Hematopoietic multipotent progenitor cell (in vitro differentiated cells): Measurements from ENCODE around the gene ANTXR1. TPM values are rescaled to one million over a fixed set of nuclear protein-coding genes. Genes with fewer than 3 reads are reported as not detected.

Experiments used
- DNase-seq, 3 donors: peaks; one replicate each; pipeline ENCODE4 v3.0.0-alpha.2; 2011 to 2015; ENCODE audit warnings: low read depth in 2 of 3, low spot score in 2 of 3
- small RNA-seq: library from RNA; depleted of rRNA; stranded (forward); fragments of <200 nt; gene quantifications from one replicate; pipeline ENCODE3, GENCODE V24; 2012
- total RNA-seq: library from RNA; depleted of rRNA; stranded (reverse); fragments of >200 nt; gene quantifications from one replicate; pipeline ENCODE4 v1.2.3, GENCODE V29; 2012

The ANTXR1 gene
- total RNA-seq, 1 donor: under 0.01 TPM

DNA sequence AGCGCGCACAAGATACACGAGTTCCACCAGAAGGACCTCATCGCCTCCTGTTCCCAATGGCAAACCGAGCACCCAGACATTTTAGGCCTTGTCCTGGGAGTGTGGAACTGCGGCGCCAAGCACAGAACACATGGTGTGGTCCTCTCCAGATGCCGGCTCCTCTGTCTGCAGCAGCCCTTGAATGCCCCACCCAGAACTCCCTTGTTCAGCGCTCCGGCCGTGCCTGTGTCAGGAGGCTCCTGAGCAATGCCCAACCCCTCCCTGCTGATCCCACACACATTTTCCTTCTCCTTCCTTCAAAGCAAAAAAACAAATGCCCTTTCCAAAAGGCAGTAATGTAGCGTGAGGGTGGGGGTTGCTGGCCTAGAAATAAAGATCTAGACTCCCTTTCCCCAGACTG, 284.2 kb downstream of the ANTXR1 start:
- no peak for DNase-seq

GRCh38 chr2:69298261-69298660, 285.3 kb downstream of the ANTXR1 start:
- no peak for DNase-seq

DNA sequence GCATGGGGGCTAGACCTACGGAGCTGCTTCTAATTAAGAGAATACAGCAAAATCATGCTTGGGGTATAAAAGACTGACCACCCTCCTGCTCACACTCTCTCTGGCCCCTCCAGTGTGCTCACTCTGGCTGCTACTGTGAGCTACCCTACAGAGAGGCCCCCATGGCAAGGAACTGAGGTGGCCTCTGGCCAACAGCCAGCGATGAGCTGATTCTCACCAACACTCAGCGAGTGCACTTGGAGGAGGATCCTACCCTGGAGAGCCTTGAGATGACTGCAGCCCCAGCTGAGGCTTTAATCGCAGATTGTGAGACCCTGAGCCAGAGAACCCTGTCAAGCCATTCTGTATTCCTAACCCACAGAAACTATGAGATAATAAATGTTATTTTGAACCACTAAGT, 285.9 kb downstream of the ANTXR1 start:
- no peak for DNase-seq

Small RNA genes lying within 50 kb of the gene (small RNA-seq; reads per million reads assigned to genes)
- gene MIR3126 (not detected), gene RNA5SP96 (not detected), gene RNU6-1216P (not detected)

Other genes starting within 250 kb of the ANTXR1 start
- gene BMP10, start 141.8 kb upstream of the ANTXR1 start, total RNA-seq: under 0.01 TPM
- not detected for gene GKN2, start 60.3 kb upstream of the ANTXR1 start, total RNA-seq
- not detected for gene GKN1, start 38.5 kb upstream of the ANTXR1 start, total RNA-seq